IPS-NIHi7 (cell line): ENCODE data around the gene CHKB.

ENCODE experiments used
- DNase-seq: peaks from one replicate; pipeline ENCODE4 v3.0.0; 2012; ENCODE audit warnings: mixed read lengths; ENCODE audit errors: extremely low spot score

The CHKB gene

GRCh38 chr22:50573491-50574382 lies 8.9 kb downstream of the CHKB start:
- DNase-seq, result no peak

DNA sequence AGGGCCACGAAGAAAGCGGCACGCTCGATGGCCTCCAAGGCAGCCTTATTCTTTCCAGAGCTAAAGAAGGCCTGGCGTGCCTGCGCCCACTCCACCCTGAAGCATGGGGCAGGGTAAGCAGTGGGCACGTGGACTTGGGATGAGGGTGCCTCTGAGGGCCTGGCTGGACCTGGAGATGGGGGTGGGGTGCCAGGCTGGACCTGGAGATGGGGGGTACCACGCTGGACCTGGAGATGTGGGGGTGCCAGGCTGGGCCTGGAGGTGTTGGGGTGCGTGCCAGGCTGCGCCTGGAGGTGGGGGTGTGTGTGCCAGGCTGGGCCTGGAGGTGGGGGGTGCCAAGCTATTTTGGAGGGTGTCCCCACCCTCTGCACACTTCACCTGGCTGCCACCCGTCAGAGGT lies 9.7 kb downstream of the CHKB start:
- no peak for DNase-seq

DNA sequence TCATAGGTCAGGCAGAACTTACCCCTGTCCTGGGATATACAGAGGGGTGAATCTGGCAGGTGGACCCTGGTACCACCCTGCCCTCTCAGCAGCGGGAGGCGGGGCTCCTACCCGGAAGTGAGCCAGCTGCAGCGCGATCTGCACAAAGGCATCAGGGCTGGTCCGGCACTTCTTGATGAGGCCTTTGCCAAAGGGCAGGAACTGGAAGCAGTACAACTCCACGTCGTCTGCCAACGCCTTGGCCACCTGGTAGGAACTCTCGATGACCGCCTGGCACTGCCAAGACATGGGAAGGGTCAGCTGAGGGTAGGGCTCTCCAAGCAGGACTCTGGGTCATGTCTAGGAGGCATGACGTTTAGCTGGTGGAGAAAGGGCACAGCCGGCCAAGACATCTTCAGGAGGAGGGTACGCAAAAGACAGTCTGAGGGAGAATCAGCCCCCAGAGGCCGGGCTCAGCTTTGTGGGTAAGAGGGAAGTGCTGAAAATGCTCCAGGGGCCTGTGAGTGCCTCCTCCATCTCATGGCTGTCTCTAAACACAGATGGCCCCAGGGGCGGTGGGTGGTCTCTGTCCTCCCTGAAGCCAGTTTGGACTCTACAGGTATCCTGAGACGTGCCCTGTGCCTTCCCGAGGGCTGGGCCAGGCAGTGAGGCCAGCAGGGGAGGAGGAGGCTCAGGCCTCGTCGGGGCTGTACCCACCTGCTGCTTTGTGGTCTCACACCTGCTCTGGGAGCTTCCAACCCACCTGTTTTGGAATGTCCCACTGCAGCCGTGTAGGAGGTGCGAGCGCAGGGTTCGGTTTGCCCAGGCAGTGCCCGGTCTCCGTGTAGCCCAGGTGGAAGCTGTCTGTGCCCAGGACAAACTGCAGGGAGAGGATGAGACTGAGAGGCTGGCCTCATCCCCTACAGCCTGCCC lies 11.1 kb downstream of the CHKB start:
- no peak for DNase-seq

GRCh38 chr22:50570861-50571260 lies 11.8 kb downstream of the CHKB start:
- no peak for DNase-seq

DNA sequence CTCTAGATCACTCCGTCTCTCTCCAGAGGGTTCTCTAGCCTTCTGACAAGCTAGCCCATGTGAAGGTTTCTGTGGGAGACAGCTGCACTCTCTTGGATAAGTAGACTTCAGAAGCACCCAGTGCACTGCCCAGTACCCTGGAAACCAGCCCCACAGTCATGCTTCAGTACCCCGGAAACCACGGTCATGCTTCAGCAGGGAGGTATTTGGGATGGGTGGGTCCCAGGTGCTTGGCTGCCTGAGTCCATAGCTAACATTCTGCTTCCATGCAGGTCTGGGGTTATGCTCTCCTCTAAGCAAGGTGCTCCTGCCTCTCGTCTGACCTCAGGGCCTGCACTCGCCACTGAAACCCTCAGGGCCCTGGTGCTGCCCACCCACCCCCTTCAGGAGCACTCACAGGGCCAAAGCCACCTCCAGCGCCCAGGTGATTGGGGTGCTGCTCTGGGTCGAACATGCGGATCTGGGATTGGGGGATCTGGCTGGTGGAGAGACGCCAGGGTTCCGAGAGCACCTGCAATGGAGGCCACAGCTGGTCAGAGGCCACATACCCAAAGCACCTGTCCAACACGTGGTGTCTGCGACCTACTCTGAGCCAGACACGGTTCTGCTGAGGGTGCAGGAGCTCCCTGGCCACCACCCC lies 12.6 kb downstream of the CHKB start:
- DNase-seq, result no peak

DNA sequence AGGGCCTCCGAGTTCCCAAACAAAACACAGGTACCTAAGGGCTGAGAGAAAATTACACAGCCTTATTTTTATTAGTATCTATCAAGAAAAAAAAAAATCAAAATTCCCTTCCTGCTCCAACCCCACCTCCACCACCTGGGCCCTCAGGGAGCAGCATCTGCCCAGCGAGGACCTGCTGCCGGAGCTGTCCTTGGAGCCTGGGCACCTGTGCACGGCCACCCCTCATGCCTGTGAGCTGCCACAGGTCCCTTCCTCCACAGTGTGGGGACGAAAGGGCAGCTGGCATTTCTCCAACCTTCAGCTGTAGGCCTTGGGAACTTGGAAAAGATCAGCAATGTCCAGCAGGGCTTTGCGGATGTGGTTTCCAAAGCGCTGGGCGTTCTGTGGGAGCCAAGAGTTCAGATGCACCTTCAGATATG lies 13.6 kb downstream of the CHKB start:
- no peak for DNase-seq

DNA sequence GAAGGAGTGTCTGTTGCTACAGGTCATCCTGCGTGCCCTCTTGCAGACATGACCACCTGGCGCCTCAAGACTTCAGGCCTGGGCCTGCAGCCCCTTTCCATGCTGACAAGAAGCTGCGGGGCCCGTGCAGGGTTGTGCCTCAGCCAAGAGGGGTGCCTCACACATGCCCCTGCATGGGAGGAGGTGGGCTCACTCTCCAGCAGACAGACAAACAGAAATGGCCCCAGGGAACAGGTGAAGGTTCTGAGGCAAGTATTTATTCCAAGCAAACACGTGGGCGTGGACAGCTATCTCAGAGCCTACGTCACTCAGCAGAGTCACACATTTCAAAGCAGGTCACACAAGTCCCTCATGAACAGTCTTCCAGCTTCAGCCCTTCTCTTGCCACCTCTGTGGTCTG lies 14.0 kb downstream of the CHKB start:
- DNase-seq, result no peak

DNA sequence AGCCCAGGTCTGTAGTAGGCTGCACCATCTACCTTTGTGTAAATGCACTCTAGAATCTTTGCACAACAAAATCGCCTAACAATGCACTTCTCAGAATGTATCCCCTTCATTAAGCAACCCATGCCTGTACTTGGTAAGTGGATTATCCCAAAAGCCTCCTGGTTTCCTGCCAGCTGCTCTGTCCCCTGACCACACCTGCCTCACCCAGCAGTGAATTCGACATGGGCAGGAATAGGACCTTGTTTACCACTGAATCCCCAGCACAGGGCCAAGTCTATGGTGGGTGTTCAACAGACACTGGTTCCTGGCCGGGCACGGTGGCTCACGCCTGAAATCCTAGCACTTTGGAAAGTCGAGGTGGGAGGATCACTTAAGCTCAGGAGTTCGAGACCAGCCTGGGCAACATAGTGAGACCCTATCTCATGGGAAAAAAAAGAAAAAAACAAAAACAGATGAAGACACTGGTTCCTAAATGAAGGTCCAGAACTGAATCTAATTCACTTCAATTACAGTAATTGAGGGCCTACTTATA lies 14.9 kb downstream of the CHKB start:
- DNase-seq, result no peak

DNA sequence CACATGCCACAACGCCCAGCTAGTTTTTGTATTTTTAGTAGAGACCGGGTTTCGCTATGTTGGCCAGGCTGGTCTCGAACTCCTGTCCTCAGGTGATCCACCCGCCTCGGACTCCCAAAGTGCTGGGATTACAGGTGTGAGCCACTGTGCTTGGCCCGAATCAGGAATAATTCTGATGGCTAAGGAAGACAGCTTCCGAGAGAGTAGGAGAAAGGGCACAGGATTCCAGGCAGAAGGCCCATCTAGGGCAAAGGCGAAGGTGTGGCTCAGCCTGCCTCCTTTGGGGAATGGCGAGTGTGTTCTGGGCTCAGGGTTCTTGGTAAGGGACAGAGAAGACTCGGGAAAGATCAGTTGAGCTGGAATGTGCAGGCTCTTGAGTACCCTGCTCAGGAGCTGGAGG lies 18.4 kb downstream of the CHKB start:
- no peak for DNase-seq

DNA sequence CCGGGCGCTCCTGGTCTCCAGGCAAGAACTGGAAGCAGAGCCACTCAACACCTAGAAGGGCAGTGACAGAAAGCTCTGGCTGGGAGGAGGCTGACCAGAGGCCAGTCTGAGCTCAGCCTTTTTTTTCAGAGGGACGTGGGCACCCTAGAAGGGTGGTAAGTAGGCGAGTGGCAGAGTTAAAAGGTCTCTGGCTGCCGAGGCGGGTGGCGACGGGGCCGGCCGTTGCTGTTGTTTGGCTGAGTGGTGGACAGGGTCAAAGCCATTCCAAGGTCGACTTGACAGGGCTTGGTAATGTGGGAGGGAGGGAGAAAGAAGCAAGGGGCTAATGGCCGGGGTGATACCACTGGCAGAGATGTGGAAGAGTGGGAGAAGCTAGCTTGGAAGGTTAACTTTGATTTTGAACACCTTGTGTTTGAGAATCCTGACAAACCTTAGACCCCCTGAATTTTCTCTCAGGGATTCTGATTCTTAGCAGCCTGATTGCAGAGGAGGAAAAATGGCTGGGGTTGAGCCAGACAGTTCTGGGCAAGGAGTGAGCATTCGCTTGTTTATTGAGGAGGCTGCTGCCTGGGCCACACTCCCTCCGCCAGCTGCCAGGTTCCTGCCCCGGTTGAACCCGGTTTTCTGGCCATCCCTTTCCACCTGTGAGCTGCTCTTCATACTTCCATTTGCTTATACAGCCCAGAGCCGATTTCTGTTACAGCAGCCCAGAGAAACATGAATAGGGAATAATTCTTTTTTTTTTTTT lies 19.1 kb downstream of the CHKB start:
- DNase-seq, result no peak

- DNase-seq, result peak; percentile 97
These were observed 19.9 kb downstream of the CHKB start, which contains the start of gene SYCE3 for GRCh38 chr22:50562523-50563412. Gene SYCE3 (minus strand): TSS chr22:50562919. CDS start chr22:50556405, 6,514 bp downstream.

DNA sequence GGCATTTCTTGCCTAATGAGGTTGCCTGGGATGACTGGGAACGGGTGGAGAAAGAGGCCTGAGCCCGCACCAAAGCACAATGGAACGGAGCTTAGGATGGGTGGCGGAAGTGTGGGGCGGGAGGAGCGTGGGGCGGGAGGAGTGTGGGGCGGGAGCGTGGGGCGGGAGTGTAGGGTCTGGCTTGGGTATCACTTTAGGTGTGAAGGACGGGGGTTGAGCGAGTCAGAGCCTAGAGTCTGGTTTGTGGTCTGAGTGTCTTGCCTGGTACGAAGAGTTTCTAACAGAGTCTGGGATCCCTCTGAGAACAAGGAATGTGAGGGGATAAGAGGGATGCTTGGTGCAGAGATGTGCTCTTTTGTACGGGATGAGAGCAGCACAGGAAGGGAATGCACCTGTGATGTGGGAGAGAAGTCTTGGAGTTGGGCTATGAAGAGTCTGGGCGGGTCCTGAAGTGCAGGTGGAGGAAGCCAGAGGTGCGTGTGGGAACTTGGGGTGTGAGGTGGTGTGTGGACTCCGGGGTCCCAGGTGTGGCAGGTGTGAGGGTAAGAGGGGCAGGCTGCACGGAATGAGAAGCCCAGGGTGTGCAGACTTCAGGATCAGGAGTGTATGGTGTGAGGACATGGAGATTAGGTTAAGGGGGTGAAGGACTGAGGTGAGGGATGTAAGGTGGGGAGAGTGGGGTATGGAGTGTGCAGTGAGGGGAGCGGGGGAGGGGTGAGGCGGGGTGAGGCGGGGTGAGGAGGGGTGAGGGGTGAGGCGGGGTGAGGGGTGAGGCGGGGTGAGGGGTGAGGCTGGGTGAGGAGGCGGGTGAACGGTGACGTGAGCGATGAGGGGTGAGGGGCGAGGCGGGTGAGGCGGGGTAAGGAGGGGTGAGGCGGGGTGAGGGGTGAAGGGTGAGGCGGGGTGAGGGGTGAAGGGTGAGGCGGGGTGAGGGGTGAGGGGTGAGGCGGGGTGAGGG lies 21.0 kb downstream of the CHKB start:
- no peak for DNase-seq

DNA sequence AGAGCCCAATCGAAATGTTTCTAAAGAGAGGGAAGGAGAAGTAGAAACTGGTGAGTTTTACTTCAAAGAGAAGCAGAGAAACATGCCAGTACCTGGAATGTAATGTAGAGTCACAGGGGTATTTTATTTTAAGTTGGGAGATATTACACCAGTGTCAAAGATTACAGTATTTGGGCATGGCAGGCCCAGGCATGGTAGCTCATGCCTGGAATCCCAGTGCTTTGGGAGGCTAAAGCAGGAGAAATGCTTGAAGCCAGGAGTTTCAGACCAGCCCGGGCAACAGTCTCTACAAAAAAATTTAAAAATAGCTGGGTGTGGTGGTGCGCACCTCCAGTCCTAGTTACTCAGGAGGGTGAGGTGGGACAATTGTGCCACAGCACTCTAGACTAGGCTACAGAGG lies 22.6 kb downstream of the CHKB start:
- DNase-seq, result no peak

GRCh38 chr22:50556703-50557102 lies 25.9 kb downstream of the CHKB start:
- no peak for DNase-seq

DNA sequence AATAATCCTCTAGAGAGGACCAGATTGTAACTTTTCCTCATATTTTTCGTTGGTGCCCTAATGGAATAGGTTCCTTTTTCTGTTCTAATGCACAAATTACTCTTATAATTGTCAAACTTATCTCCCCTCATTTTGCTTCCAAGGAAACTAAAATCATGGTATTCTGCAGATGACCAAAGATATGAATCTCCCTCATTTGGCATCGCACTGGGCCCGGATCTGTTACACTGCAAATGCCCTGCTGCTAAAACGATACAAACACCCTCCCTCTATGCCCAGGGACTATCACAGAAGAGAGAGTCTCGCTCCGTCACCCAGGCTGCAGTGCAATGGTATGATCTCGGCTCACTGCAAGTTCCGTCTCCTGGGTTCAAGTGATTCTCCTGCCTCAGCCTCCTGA lies 29.3 kb downstream of the CHKB start:
- DNase-seq, result no peak

GRCh38 chr22:50551160-50551752 lies 31.4 kb downstream of the CHKB start:
- no peak for DNase-seq

GRCh38 chr22:50550395-50550794 lies 32.3 kb downstream of the CHKB start:
- DNase-seq, result no peak
